Pons (tissue), 1 donor: ENCODE results near the gene TSHZ2.
"Not testable (repeated sequence)": the region's sequence is repeated elsewhere in the genome, so short reads cannot be mapped to it uniquely, and the experiment has no call there.

ENCODE experiments used
- DNase-seq: peaks from one replicate; pipeline ENCODE4 v3.0.0-alpha.2; 2016; ENCODE audit warnings: low spot score

TSHZ2 gene

DNA sequence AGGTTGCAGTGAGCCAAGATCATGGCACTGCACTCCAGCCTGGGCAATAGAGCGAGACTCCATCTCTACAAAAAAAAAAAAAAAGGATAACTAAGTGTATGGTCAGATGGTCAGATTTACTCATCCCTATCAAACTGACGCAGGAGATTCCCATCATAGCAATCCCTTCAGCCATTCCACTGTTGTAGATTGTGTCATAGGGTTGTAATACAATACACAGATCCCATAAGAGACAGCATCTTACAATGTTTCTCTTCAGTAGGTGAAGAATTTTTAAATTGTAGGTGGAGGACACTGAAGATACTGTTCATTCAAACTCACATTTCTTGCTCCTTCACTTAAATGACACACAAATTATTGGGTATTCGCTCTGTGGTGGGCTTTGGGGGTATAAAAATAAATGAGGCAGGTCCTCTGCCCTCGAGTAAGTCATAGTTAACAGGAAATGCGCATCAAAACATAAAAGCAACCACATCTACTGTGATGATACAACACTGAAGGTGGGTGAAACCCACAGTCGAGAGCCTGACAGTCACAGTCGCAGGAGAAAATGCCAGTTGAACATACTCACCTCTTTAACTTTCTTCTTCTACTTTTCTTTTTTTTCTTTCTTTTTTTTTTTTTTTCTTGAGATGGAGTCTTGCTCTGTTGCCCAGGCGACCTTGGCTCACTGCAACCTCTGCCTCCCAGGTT, 416.0 kb downstream of the TSHZ2 start:
- no peak for DNase-seq

DNA sequence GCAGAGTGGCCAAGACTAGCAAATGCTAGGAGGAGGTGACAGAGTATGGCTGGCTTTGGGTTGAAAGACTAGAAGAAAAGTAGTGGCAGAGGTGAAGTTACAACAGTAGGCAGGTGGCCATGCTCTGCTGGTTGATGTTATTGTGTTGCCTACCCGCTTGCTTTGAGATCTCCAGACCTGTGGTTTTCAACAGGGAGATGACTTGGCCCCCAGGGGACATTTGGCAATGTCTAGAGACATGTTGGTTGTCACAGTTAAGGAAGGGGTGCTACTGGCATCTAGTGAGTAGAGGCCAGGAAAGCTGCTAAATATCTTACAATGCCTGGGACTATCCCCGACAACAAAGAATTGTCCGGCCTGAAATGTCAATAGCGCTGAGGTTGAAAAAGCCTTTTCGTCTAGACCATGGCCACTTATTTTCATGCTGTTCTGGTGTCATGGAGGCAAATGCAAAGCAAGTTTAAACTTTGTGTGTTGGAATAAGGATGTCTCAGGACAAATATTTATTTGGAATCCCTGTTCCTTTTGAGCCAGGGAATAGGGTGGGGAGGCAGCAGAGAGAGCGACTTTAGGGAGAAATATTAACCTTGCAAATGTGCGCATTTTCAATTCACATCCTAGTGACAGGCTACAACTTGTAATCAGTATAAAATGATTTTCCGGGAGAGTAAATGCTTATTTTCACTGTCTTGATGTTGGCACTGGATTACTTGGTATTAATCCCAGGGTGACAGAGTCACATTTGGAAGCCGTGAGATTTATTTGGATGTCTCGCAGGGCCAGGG, 417.6 kb downstream of the TSHZ2 start:
- DNase-seq, result no peak

DNA sequence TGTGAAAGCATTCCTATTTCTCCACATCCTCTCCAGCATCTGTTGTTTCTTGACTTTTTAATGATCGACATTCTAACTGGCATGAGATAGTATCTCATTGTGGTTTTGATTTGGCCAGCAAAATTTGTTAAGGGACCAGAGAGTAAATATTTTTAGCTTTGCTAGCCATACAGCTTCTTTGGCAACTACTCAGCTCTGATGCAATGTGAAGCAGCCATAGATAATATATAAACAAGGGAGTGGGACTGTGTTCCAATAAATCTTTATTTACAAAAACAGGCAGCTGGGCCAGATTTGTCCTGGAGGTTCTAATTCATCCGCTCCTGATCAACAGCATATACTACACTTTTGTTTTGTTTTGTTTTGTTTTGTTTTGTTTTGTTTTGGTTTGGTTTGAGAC, 418.6 kb downstream of the TSHZ2 start:
- no peak for DNase-seq

DNA sequence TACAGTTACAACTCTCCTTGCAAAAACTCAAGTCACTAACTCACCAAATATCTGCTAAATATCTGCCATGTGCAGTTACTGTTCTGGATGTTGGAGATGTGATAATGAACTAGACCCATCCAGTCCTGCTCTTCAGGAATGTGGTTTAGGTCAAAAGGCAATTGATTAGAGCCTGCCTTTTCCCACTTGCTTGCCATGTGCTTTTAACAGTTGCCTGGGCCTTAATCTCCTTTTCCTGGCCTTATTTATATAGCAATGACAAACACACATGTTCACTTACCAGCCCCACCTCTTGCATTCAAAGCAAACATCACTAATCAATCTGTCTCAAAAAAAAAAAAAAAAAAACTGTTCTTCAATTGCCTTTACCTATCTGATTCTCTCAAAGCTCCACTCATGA, 422.3 kb downstream of the TSHZ2 start:
- DNase-seq, result no peak

DNA sequence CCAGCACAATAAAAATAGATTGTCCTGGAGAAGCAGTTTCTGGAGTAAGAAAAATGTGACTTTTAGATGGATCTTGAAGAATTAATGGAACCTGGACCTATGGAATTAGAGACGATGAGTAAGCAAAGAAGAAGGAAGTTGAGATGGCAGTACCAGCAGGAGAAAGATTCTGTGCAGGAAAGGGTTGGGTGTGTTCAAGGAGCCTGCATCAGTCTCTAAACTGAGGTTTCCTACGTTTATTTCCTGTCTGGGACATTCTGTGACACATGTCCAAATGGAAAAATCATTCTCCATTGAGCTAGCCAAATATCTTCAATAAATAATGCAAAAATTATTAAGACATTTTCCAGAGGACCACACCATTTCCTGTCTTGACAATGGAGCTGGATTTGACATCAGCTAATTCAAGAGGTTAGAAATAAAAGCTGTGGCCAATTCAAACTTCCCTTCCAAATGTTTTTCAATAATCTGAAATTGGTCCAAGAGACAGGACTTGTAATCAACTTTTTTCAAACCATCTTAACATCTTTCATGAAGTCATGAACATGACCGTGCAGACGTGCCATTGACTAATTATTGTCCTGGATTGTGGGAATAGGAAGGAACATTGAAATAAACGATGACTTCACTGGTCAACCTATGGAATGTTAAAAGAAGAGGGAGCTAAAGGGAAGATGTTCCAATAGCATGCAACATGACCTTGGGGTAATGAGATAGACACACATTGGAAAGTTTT, 423.2 kb downstream of the TSHZ2 start:
- no peak for DNase-seq

DNA sequence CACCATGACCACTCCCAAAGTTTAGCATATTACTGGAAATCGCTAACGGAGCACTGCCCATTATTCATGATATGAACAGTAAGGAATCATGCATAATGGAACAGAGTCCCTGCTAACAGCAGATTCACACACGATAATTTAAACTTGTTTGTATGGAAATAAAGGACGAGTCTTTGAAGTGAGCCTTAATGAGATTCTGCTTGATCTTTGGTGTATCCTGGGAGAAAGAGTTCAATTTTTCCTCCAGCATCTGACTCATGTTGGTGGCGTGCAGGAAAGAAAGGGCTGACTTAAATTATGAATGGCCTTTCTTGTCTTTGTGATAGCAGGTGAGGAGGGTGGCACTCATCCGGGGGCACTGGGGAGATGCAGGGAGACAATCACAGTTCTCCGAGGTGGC, 426.9 kb downstream of the TSHZ2 start:
- no peak for DNase-seq

DNA sequence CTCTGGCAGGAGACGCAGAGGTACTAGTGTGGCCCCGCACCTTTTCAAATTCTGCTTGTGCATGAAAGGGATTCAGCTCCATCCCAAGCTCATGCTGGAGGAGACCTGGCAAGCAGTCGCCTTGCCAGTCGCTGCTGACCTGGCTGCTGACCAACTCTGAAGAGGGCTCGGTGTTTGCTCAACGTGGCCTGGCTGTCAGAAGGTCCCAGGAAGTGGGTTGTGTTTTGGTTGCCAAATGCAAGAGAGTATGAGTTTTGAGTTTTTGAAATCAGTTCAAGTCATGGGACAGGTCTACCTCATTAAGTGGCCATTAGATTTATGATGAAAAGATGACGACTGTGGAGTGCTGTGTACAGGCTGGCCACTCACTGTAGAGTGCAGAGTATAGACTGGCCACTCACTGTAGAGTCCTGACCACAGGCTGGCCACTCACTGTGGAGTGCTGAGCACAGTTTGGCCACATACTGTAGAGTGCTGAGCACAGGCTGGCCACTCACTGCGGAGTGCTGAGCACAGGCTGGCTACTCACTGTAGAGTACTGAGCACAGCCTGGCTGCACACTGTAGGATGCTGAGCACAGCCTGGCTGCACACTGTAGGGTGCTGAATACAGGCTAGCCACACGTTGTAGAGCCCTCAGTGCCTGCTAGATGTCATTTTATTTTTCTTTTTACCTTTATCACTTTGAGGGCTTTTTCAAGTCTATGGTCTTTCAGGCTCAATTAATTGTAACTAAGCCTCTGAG, 427.6 kb downstream of the TSHZ2 start:
- DNase-seq, result no peak

DNA sequence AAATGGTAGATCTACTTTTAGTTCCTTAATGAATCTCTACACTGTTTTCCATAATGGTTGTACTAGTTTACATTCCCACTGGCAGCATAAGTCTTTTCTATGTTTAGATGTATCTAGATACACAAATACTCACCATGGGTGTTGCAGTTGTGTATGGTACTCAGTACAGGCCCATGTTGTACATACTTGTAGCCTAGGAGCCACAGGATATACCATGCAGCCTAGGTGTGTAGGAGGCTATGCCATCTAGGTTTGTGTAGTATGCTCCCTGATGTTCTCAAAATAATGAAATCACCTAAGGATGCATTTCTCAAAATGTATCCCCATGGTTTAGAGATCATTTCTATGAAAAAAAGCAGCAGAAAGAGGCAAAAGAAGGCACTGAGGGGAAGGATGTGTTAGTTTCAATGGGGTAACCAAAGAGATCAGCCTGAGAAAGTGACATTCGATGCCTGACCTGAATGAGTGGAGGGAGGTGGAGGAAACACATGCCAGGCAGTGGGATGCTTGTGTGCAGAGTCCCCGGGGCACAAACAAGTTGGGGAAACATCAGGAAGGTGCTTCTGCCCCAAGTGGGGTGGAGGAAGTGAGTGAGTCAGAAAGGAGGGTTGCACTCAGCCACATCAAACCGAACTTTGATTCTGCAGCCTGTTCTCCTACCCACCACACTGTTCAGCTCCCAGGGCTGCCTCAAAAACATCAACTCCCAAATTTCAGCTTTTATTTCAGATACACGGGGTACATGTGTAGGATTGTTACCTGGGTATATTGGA, 430.3 kb downstream of the TSHZ2 start:
- DNase-seq, result no peak

DNA sequence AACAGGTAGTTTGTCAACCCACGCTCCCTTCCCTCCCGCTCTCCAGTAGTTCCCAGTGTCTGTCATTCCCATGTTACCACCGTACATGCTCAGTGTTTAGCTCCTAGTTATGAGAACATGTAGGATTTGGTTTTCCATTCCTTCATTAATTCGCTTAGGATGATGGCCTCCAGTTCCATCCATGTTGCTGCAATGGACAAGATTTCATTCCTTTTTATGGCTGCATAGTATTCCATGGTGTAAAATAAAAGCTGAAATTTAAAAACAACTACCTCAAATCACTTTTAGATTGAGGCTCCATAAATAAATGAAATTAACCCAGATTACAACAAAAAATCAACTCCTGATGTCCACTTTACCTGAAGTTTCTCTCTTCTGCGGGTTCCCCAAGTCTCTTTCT, 430.9 kb downstream of the TSHZ2 start:
- no peak for DNase-seq

DNA sequence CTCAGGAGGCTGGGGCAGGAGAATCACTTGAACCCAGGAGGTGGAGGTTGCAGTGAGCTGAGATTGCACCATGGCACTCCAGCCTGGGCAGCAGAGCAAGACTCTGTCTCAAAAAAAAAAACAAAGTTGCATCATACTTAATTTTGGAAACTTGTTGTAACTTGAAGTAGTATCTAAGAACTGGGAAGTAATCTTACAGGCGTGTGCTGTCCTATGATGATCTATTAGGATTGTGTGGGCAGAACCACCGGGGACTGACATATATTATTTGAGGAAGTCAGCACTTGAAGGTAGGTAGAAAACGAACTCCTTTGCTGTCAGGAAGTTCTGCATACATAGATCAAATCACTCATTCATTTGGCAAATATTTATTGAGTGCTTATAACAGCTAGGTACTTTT, 433.0 kb downstream of the TSHZ2 start:
- DNase-seq, result no peak

DNA sequence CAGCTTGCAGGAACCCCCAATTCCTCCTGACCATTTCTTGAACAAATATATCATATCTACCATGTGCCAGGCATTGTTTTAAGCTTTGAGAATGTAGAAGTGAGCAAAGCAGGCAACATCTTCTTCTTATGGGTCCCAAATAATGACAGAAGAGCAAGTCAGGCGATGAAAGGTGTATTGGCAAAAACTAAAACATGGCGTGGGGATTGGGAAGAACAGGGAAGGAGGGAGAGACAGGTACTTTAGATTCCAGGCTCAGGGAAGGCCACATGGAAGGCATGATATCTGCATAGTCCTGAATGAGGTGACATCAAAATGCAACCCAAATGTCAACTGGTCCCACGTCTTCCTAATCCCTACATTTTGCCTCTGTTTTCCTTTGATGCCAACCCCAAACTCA, 434.4 kb downstream of the TSHZ2 start:
- DNase-seq, result no peak

DNA sequence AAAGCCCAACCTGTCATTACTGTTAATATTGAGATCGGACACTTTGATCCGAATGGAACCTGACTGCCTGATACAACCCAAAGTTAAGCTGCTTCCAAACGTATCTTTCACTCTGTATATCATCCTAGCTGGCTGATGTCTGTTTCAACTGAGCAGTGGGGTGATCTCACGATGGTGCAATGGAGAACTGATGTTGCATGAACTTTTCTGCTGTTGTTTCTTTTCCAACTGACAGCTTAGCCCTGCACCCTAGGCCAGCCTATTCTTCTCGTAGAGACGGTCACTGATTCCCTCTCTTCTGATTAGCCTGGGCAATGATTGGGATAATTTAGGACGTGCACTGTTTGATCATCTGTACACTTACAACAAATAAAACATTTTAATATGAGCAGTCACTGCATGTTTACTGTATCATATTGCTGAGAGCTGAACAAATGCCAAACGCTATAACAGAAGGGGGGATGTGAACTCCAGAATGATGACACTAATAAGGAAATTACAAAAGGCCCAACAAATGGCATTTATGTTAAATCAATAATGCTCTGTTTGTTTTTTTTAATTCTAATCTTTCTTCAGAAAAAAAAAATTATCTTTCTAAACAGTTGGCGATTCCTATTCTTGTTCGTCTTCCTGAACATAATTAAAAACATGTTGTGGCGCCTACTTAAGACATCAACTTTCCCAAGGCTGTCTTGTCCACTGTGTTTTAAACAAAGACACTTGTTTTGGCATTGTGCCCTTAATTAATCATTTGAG, 436.7 kb downstream of the TSHZ2 start:
- no peak for DNase-seq

DNA sequence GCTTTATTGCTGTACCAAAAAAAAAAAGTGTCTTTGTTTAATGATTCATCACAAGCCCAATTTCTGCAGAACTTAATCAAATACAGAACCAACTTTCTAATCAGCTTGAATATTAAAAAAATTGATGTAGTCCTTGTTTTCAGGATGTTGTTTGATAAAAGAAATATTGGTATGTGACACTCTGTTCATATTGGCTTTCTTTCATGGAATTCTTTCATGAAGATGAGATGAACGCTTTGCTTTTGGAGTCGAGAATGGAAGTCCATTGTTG, 437.2 kb downstream of the TSHZ2 start:
- DNase-seq, result peak; percentile 7

DNA sequence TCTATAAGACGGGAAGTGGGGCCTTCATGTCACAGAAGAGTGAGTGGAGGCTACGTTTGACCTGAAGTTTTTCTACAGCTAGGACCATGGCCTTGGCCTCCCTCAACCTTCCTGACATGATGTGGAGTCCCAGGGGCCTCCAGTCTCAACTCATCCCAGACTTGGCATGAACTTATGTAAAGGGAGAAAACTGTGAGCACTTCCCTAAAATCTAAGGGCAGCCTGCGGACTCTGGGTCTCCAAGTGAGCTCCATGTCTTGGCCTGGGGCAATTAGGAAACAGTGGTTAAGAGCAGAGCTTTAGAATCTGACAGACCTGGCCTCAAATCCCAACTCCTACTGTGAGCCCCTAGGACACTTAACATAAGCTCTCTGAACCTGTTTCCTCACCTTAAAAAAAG, 439.0 kb downstream of the TSHZ2 start:
- no peak for DNase-seq

DNA sequence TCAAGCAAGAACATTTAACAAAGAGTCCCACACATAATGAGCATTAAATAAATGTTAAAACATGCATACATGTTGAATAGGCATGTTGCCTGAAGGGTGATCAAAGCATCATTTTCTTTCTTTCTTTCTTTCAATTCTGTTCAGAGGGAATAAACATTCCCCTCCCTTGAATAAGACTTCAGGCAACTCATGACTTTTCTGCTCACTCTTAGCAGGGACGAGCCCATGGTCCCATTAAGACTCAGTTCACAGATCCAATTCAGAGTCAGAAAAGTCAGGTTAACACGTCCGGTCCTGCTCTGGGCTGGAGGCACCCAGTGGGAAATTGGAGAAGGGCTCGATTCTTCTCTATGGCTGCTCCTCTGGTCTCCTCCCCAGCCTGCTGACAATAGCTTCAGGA, 439.7 kb downstream of the TSHZ2 start:
- no peak for DNase-seq

DNA sequence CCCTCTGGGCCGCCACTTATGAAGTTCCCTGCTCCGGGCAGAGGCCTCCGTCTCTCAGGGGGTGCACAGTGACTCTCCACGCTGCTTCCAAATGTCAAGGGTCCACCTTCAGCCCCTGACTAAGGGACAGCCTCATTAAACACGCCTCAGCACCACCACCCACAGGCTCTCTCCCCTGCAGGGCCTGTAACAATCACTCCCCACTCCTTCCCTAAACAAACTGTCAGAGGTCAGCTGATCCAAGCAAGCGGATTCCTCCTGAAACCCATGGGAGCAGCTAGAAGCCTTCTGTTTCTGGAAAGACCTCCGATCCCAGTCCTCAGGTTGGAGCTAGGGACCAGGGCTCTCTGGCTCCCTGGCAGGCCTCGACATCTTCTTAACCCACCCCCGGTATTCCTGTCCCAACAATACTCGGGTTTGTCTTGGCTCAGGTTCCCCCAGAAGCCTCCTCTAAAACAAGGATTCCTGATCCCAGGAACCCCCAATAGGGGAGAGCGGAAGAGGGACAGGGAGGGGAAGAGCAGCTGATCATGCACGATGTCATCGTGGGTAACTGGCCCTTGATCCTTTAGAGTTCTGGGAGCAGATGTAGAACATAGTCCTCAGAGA, 440.5 kb downstream of the TSHZ2 start:
- DNase-seq, result no peak

DNA sequence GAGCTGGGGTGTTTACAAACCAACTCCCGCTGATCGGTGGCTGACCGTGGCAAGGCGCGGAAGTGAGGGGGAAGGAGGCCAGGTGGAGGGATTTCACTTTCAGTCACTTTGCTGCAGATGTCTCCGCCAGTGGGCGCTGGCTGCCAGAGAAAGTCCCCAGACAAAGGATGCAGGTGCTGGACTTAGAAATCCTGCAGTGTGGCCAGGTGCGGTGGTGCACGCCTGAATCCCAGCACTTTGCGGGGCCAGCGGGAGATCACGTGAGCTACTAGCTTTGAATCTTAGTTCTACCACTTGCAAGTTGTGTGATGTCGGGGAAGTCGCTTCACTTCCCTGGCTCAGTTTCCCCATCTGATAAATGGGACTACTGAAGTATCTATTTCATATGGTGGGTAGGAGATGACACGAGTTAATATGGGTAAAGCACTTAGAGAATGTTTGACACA, 441.1 kb downstream of the TSHZ2 start:
- no peak for DNase-seq

DNA sequence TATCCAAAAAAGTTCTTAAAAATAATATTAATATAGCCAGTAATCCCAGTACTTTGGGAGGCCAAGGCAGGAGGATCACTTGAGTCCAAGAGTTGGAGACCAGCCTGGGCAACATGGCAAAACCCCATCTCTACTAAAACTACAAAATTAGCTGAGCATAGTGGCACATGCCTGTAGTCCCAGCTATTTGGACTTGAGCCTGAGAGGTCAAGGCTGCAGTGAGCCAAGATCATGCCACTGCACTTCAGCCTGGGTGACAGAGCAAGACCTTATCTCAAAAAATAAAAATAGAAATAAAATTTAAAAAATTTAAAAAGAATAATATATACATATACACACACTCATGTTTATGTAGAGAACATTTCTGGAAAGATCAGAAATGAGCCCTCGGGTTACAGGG, 441.7 kb downstream of the TSHZ2 start:
- DNase-seq, result not testable (repeated sequence)

DNA sequence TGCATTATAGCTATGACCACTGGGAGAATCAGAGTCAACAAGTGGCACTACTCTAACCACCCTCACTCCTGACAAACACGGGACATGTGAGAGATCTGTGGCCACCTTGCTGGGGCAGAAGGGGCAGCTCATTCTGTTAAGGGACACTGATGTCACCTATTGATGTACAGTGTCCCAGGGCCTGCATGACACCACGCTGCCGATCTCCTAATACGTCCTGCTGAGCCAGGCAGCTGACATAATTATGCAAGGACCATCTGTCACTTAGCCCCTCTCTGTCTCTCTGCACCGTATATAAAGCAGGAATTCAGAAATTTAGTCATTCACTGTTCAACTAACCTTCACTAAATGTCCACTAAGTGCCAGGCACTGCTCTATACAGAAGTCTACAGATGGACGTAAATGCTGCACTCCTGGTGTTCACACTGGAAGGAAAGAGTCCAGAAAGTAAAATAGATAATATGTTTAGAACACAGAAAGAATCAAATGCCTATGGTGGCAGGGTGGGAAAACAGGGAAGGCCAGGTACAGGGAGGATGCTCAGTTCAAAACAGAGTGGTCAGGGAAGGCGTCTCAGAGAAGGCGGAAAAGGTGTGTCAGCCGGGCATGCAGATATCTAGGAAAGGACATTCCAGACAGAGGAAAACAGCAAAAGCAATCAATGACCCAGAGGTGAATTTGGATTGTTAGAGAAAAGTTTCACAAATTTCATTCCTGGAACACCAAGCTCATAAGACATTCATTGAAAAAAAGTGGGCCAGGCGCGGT, 447.7 kb downstream of the TSHZ2 start:
- no peak for DNase-seq

DNA sequence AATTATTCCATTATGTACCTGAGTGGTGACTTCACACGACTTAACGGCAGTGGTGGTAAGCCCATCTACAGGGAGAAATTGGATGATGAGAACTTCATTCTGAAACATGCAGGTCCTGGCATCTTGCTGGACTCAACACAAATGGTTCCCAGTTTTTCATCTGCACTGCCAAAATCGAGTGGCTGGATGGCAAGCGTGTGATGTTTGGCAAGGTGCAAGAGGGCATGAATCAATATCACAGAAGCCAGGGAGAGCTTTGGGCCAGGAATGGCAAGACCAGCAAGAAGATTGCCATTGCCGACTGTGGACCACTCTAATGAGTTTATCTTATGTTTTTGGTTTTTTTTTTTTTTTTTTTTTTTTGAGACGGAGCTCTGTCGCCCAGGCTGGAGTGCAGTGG, 449.2 kb downstream of the TSHZ2 start:
- no peak for DNase-seq
